HepG2 (cell line): Measurements from ENCODE around the gene ATP5MK. TPM values are rescaled to one million over a fixed set of nuclear protein-coding genes. Genes with fewer than 3 reads are reported as not detected.

ENCODE experiments used
- ATAC-seq: fragments of 200-7000 bp; cut with Tn5 transposase; 3 replicates; pipeline ENCODE4 v1.9.1; 2020; ENCODE audit warnings: mild to moderate bottlenecking, moderate library complexity
- Bru-seq: library from RNA; stranded (reverse); fragments of 400-500 nt; gene quantifications from one replicate; lab custom pipeline; 2021; lab: Mats Ljungman, UMichigan
- BruChase-seq, 2 experiments: library from RNA; stranded (reverse); fragments of 400-500 nt; gene quantifications; one replicate each; lab custom pipeline; 2021; lab: Mats Ljungman, UMichigan
- BruUV-seq: library from RNA; stranded (reverse); fragments of 400-500 nt; replicated peaks from 2 replicates; lab custom pipeline; 2021; lab: Mats Ljungman, UMichigan
- CTCF ChIA-PET: fragments of 300-600 bp; formaldehyde crosslinking; extraction: SDS; loops from one replicate; lab custom pipeline; 2021; ENCODE audit warnings: low total read pairs, inconsistent platforms, low intra/inter-chr PET ratio; lab: Yijun Ruan, JAX
- POLR2A ChIA-PET: fragments of 350-600 bp; sonication (Branson Sonifier 250); formaldehyde crosslinking; loops from one replicate; lab custom pipeline; 2020; ENCODE audit warnings: antibody characterized with exemption, inconsistent platforms; lab: Yijun Ruan, JAX
- DNase-seq: peaks from one replicate; pipeline ENCODE4 v3.0.0-alpha.2; 2015; ENCODE audit warnings: low spot score
- FAIRE-seq: peaks from 3 replicates; lab custom pipeline; 2011; peaks lifted over from hg19 to GRCh38; lab: Jason Lieb, UNC
- H2AFZ ChIP-seq: one replicate; pipeline ENCODE4 v1.6.1; 2011; ENCODE audit warnings: low read length, inconsistent platforms
- H3K27ac ChIP-seq: fragments of 300-600 bp; 3 replicates; pipeline ENCODE4 v1.8.0; 2011; ENCODE audit warnings: mixed run types, mild to moderate bottlenecking, mixed read lengths, low read length, inconsistent platforms; ENCODE audit not compliant: insufficient read depth; ENCODE audit errors: extremely low read length
- H3K27me3 ChIP-seq, 2 experiments: fragments of 200-600 bp in 1 of 2; 2 replicates in 1 of 2; 3 replicates in 1 of 2; pipeline versions ENCODE4 v1.6.0 to v1.8.0; 2011; ENCODE audit warnings: low read length in 2 of 2, mild to moderate bottlenecking in 2 of 2, moderate library complexity in 2 of 2, inconsistent platforms in 1 of 2; ENCODE audit not compliant: insufficient read depth in 2 of 2, control insufficient read depth in 1 of 2
- H3K36me3 ChIP-seq, 2 experiments: fragments of 200-600 bp in 1 of 2; replicated peaks in 1 of 2; 2 replicates in 1 of 2; 3 replicates in 1 of 2; pipeline versions ENCODE4 v1.5.1 to v1.8.0; 2011; ENCODE audit warnings: low read length in 2 of 2, inconsistent platforms in 1 of 2; ENCODE audit not compliant: insufficient read depth in 2 of 2, control insufficient read depth in 1 of 2
- H3K4me1 ChIP-seq: 2 replicates; pipeline ENCODE4 v1.5.1; 2012; ENCODE audit warnings: low read length, inconsistent platforms; ENCODE audit not compliant: insufficient read depth
- H3K4me2 ChIP-seq: 2 replicates; pipeline ENCODE4 v1.6.0; 2011; ENCODE audit warnings: low read depth, low read length, inconsistent platforms
- H3K4me3 ChIP-seq, 3 experiments: fragments of 200-600 bp in 1 of 3; sonication (generic), shearing (Covaris generic) in 1 of 3; replicated peaks in 1 of 3; 2 replicates each; pipeline ENCODE4 v1.5.1; 2011 to 2016; ENCODE audit warnings: low read length in 3 of 3, inconsistent platforms in 2 of 3, low read depth in 2 of 3, mild to moderate bottlenecking in 2 of 3, control low read depth in 1 of 3, mixed read lengths in 1 of 3; ENCODE audit not compliant: insufficient read depth in 1 of 3
- H3K79me2 ChIP-seq: one replicate; pipeline ENCODE4 v1.6.1; 2011; ENCODE audit warnings: low read length, inconsistent platforms; ENCODE audit not compliant: insufficient read depth
- H3K9ac ChIP-seq: 2 replicates; pipeline ENCODE4 v1.6.0; 2011; ENCODE audit warnings: mild to moderate bottlenecking, low read depth, low read length, inconsistent platforms; ENCODE audit not compliant: insufficient read depth
- H3K9me3 ChIP-seq: 2 replicates; pipeline ENCODE4 v1.5.1; 2012; ENCODE audit warnings: mild to moderate bottlenecking, low read length
- H4K20me1 ChIP-seq: 2 replicates; pipeline ENCODE4 v1.6.0; 2011; ENCODE audit warnings: inconsistent platforms, mild to moderate bottlenecking, low read length, moderate library complexity; ENCODE audit not compliant: insufficient read depth
- CAMTA2 ChIP-seq: sonication (generic); formaldehyde crosslinking; IDR thresholded peaks from 2 replicates; pipeline ENCODE4 v1.4.0; 2020; ENCODE audit warnings: mild to moderate bottlenecking, missing genetic modification reagents, borderline replicate concordance
- DPF2 ChIP-seq: sonication (generic); formaldehyde crosslinking; IDR thresholded peaks from 2 replicates; pipeline ENCODE4 v1.4.0; 2020; ENCODE audit warnings: mild to moderate bottlenecking, low read depth, missing genetic modification reagents, borderline replicate concordance
- MBNL3 ChIP-seq: fragments of 250-450 bp; sonication (Bioruptor Pico); conservative IDR thresholded peaks from 2 replicates; pipeline ENCODE4 v1.8.0; 2022; ENCODE audit warnings: mild to moderate bottlenecking, inconsistent platforms
- SNRNP70 ChIP-seq: fragments of 200-400 bp; formaldehyde crosslinking; IDR thresholded peaks from 2 replicates; pipeline ENCODE4 v1.6.1; 2017; ENCODE audit warnings: mild to moderate bottlenecking, low read depth, low read length, moderate library complexity
- TCF12 ChIP-seq, 2 experiments: fragments of 450-650 bp in 1 of 2; sonication (generic) in 1 of 2; formaldehyde crosslinking in 1 of 2; IDR thresholded peaks; 2 replicates each; pipeline versions ENCODE4 v1.6.1 to v1.8.0; 2017 to 2022; ENCODE audit warnings: antibody characterized with exemption in 1 of 2, mild to moderate bottlenecking in 1 of 2, missing genetic modification reagents in 1 of 2, moderate library complexity in 1 of 2
- XBP1 ChIP-seq: sonication (generic); formaldehyde crosslinking; IDR thresholded peaks from 2 replicates; pipeline ENCODE4 v1.5.0; 2020; ENCODE audit warnings: missing genetic modification reagents
- ZNF383 ChIP-seq: sonication (generic); formaldehyde crosslinking; IDR thresholded peaks from 2 replicates; pipeline ENCODE4 v1.4.0; 2020; ENCODE audit warnings: missing genetic modification reagents, mild to moderate bottlenecking, borderline replicate concordance
- WGBS: methylation state at CpG from one replicate; pipeline ENCODE4 v1.1.6; 2017; ENCODE audit warnings: low lambda C conversion rate; 5-methylcytosine and 5-hydroxymethylcytosine counted together
- in situ Hi-C: cut with HindIII; loops from 2 replicates; pipeline ENCODE4 v1.10.0; 2017; ENCODE audit warnings: low pct_unique_long_range_greater_than_20kb; ENCODE audit not compliant: extremely low pct_ligation_motif_present
- intact Hi-C: fragments of 100-400 bp; cut with micrococcal nuclease; formaldehyde crosslinking; loops from one replicate; pipeline ENCODE4 v1.10.0; 2022; ENCODE audit not compliant: unreplicated experiment
- long read RNA-seq, 2 experiments: library from RNA in 1 of 2; library from polyadenylated mRNA in 1 of 2; stranded (forward) in 1 of 2; unstranded in 1 of 2; transcript quantifications; one replicate each; pipeline ENCODE4 v2.0.0, GENCODE V29; 2019 to 2022
- polyA minus RNA-seq, 3 experiments: library from RNA; depleted of rRNA, polyadenylated mRNA; stranded (reverse); fragments of >200 nt; gene quantifications; 2 replicates each; pipeline ENCODE4 v1.2.3, GENCODE V29; 2011; ENCODE audit warnings: low replicate concordance in 1 of 3
- polyA plus RNA-seq, 8 experiments: library from polyadenylated mRNA; depleted of rRNA in 3 of 8; stranded (reverse) in 7 of 8; unstranded in 1 of 8; fragments of >200 nt; fragmentation: Illumina TruSeq in 4 of 8; extraction: Trizol in 4 of 8; gene quantifications; 2 replicates each; pipeline versions ENCODE4 v1.2.1 to v1.2.3, GENCODE V29; 2011 to 2016; ENCODE audit warnings: low read depth in 4 of 8, missing spikeins in 1 of 8, mixed read lengths in 1 of 8; ENCODE audit not compliant: insufficient read depth in 1 of 8
- total RNA-seq, 5 experiments: library from RNA; depleted of rRNA; stranded (reverse); fragments of >200 nt; fragmentation: Illumina TruSeq; extraction: Trizol; gene quantifications; 2 replicates each; pipeline ENCODE4 v1.2.3, GENCODE V29; 2016; ENCODE audit warnings: low read depth in 1 of 5
- TF ChIP-seq, protein P1 (sequence below): sonication (generic); formaldehyde crosslinking; IDR thresholded peaks from 2 replicates; pipeline ENCODE4 v1.8.1; 2023; ENCODE audit warnings: mild to moderate bottlenecking, moderate library complexity, missing genetic modification reagents
- TF ChIP-seq, protein P2 (sequence below): sonication (generic); formaldehyde crosslinking; IDR thresholded peaks from 2 replicates; pipeline ENCODE4 v1.5.0; 2020; ENCODE audit warnings: missing genetic modification reagents
- TF ChIP-seq, protein P3 (sequence below): sonication (generic); formaldehyde crosslinking; IDR thresholded peaks from 2 replicates; pipeline ENCODE4 v1.5.0; 2020; ENCODE audit warnings: mild to moderate bottlenecking, missing genetic modification reagents, borderline replicate concordance

The ATP5MK gene, protein sequence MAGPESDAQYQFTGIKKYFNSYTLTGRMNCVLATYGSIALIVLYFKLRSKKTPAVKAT
- total RNA-seq (2016; rRNA removed; fragmentation: Illumina TruSeq; extraction: Trizol): 517 and 673 TPM in 2 replicates
- total RNA-seq (2016; cell fraction: cytosol; rRNA removed; fragmentation: Illumina TruSeq; extraction: Trizol; ENCODE audit: low read depth): 258 and 328 TPM in 2 replicates
- total RNA-seq (2016; cell fraction: insoluble cytoplasmic fraction; rRNA removed; fragmentation: Illumina TruSeq; extraction: Trizol): 493 and 717 TPM in 2 replicates
- 437 and 464 TPM in 2 replicates for total RNA-seq (2016; cell fraction: membrane; rRNA removed; fragmentation: Illumina TruSeq; extraction: Trizol)
- 157 and 178 TPM in 2 replicates for total RNA-seq (2016; cell fraction: nucleus; rRNA removed; fragmentation: Illumina TruSeq; extraction: Trizol)
- polyA plus RNA-seq (2011; rRNA removed): 276 and 312 TPM in 2 replicates
- 160 and 250 TPM in 2 replicates for polyA plus RNA-seq (2011; cell fraction: cytosol; rRNA removed)
- polyA plus RNA-seq (2011; cell fraction: nucleus; rRNA removed): 31.3 and 53.0 TPM in 2 replicates
- 263 and 341 TPM in 2 replicates for polyA plus RNA-seq (2012)
- polyA plus RNA-seq (2016; cell fraction: cytosol; fragmentation: Illumina TruSeq; extraction: Trizol; ENCODE audit: low read depth): 314 and 388 TPM in 2 replicates
- 638 and 679 TPM in 2 replicates for polyA plus RNA-seq (2016; cell fraction: insoluble cytoplasmic fraction; fragmentation: Illumina TruSeq; extraction: Trizol; ENCODE audit: low read depth)
- polyA plus RNA-seq (2016; cell fraction: membrane; fragmentation: Illumina TruSeq; extraction: Trizol; ENCODE audit: low read depth): 396 and 455 TPM in 2 replicates
- polyA plus RNA-seq (2016; cell fraction: nucleus; fragmentation: Illumina TruSeq; extraction: Trizol; ENCODE audit: insufficient read depth, low read depth): 274 and 284 TPM in 2 replicates
- 11.6 and 27.9 TPM in 2 replicates for polyA minus RNA-seq (2011; rRNA and poly(A)+ RNA removed; ENCODE audit: low replicate concordance)
- polyA minus RNA-seq (2011; cell fraction: cytosol; rRNA and poly(A)+ RNA removed): 25.3 and 27.0 TPM in 2 replicates
- 14.5 and 28.2 TPM in 2 replicates for polyA minus RNA-seq (2011; cell fraction: nucleus; rRNA and poly(A)+ RNA removed)
- percentile 88 among the genes with signal in this experiment for Bru-seq, nascent RNA
- percentile 79 among the genes with signal in this experiment for BruChase-seq, experiment 1, labeled RNA remaining after a 6-hour chase
- percentile 79 among the genes with signal in this experiment for BruChase-seq, experiment 2, labeled RNA remaining after a 2-hour chase
- long read RNA-seq, experiment 1, transcript ATP5MD-201 (4 exons, 364 nt): major isoform, 279 of 319 reads
- long read RNA-seq, experiment 1, transcript ATP5MD-204 (5 exons, 626 nt): minor isoform, 15 of 319 reads
- long read RNA-seq, experiment 1, transcript ATP5MD-202 (5 exons, 560 nt): minor isoform, 13 of 319 reads
- long read RNA-seq, experiment 1, partial matches to known transcripts: 2 of 319 reads
- long read RNA-seq, experiment 1, other reads (novel, unspliced or antisense): 7 of 319 reads
- long read RNA-seq, experiment 2, transcript ATP5MD-204 (5 exons, 626 nt): minor isoform, 16 of 196 reads
- long read RNA-seq, experiment 2, transcript ATP5MD-201 (4 exons, 364 nt): major isoform, 125 of 196 reads
- long read RNA-seq, experiment 2, transcript ATP5MD-203 (4 exons, 635 nt): minor isoform, 13 of 196 reads
- long read RNA-seq, experiment 2, transcript ATP5MD-202 (5 exons, 560 nt): minor isoform, 7 of 196 reads
- long read RNA-seq, experiment 2, partial matches to known transcripts: 20 of 196 reads
- long read RNA-seq, experiment 2, other reads (novel, unspliced or antisense): 13 of 196 reads

DNA sequence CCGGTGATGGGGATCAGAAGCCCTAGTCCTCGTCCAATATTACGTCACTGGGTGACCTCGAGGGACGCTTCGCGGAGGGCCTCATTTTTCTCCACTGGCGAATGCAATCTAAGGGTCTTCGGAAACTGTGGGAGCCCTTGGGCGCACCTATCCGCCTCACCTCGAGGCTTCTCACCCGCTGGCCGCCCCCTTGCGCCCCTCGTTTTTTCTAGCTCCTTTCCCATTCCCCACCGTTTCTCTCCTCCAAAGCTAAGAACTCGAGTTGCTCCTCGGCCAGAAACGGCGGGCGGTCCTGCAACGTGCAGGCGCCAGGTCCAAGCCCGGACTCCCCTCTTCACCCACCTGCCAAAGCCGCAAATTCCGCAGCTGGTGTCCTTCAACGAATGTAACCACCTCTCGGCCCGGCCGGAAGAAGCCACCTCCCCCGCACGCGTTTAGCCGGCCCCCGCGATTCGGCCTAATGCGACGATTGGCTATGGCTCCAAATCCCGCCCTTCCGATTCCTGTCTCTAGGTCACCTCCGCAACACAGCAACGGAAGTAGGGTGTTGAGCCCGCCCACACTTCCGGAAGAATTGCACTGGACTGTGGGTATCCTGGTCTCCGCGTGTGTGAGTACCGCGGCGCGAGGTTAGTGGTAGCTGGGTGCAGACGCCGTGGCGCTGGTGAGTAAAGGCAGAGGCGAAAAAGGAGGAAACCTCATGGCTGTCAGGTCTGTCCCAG lies at the start of gene ATP5MK, which contains the start of gene PDCD11:
Gene ATP5MK, minus strand, starts transcription at position 409 of the 722 bp plus-strand sequence. CDS start 4,018 bp downstream, outside the sequence.
Gene PDCD11, plus strand, starts transcription at position 560 of the 722 bp plus-strand sequence. CDS start 1,801 bp downstream, outside the sequence.
- FAIRE-seq (peak; percentile 94), ATAC-seq (peak; percentile 99), DNase-seq (peak; percentile 98)
- peak within 1 kb of the TSS; percentile 81 for H3K27ac ChIP-seq
- peak within 1 kb of the TSS; percentile 92 for H3K4me2 ChIP-seq
- WGBS: under 1% methylated on average over 40 of the region's 56 CpGs
- CTCF ChIA-PET: no interaction called here
- no peaks in the 10 kb centered on the region for H3K9me3 ChIP-seq
- peak within 1 kb of the TSS; percentile 93 for H3K9ac ChIP-seq
- peaks cover 6 to 36% of the 10 kb centered on the region in 2 experiments; a peak in 4 of 5 replicates for H3K36me3 ChIP-seq
- H4K20me1 ChIP-seq: no peaks in the 10 kb centered on the region
- peaks cover 55% of the 10 kb centered on the region for H3K79me2 ChIP-seq
- H3K4me1 ChIP-seq: peaks cover 49% of the 10 kb centered on the region
- no TSS peak for BruUV-seq
- POLR2A ChIA-PET: interaction anchor here (0.8 to 1.8 kb wide), 10 partner anchors 9 to 266 kb away, joined by 3 to 10 read pairs (median 4); partner anchors contain the start of genes PCGF6 and TAF5
- H3K4me3 ChIP-seq: peak within 1 kb of the TSS; percentile 71 to 94 (median 84)
- in situ Hi-C loops (no loop called here), intact Hi-C loops (no loop called here)
- peak within 1 kb of the TSS; percentile 75 for H2AFZ ChIP-seq
- no peaks in the 10 kb centered on the region; a peak in 1 of 5 replicates for H3K27me3 ChIP-seq
- TF ChIP-seq XBP1 (CRISPR knock-in tag) (no peak), ZNF383 (no peak), SNRNP70 (no peak), DPF2 (CRISPR knock-in tag) (no peak), MBNL3 (CRISPR knock-in tag) (no peak), TCF12 (IDR thresholded peaks at IDR 0.05) (no peak), TCF12 (CRISPR knock-in tag; IDR thresholded peaks at IDR 0.05) (no peak), CAMTA2 (CRISPR knock-in tag) (no peak; the same call in 1 of the 2 replicates)
- TF ChIP-seq, protein P1, sequence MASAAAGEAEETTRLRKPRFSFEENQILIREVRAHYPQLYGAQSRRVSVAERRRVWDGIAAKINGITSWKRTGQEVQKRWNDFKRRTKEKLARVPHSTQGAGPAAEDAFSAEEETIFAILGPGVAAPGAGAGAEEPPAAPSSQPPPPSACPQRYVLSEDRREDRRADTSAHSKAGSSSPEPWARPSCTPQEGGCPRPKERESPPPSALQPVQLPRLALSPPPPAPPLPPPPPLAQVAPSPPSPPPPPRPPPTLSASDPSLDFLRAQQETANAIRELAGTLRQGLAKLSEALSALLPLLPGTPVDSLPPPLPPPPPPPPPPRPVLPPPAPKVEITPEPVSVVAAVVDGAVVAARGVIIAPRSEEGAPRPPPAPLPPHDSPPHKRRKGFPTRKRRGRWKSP (CRISPR knock-in tag): peak; percentile 86; the same call in 1 of the 2 replicates
- TF ChIP-seq, protein P2, sequence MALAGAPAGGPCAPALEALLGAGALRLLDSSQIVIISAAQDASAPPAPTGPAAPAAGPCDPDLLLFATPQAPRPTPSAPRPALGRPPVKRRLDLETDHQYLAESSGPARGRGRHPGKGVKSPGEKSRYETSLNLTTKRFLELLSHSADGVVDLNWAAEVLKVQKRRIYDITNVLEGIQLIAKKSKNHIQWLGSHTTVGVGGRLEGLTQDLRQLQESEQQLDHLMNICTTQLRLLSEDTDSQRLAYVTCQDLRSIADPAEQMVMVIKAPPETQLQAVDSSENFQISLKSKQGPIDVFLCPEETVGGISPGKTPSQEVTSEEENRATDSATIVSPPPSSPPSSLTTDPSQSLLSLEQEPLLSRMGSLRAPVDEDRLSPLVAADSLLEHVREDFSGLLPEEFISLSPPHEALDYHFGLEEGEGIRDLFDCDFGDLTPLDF: no peak
- TF ChIP-seq, protein P3, sequence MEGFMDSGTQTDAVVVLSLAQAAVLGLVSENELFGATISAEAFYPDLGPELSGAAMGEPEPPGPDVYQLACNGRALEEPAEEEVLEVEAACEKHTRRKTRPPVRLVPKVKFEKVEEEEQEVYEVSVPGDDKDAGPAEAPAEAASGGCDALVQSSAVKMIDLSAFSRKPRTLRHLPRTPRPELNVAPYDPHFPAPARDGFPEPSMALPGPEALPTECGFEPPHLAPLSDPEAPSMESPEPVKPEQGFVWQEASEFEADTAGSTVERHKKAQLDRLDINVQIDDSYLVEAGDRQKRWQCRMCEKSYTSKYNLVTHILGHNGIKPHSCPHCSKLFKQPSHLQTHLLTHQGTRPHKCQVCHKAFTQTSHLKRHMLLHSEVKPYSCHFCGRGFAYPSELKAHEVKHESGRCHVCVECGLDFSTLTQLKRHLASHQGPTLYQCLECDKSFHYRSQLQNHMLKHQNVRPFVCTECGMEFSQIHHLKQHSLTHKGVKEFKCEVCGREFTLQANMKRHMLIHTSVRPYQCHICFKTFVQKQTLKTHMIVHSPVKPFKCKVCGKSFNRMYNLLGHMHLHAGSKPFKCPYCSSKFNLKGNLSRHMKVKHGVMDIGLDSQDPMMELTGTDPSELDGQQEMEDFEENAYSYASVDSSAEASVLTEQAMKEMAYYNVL (CRISPR knock-in tag): peak; percentile 81; the same call in 1 of the 2 replicates
